A172 (cell line): Measurements from ENCODE around the gene ZSWIM6. TPM values are rescaled to one million over a fixed set of nuclear protein-coding genes. Genes with fewer than 3 reads are reported as not detected.

Experiments used
- DNase-seq: peaks from one replicate; pipeline ENCODE4 v3.0.0-alpha.2; 2015; ENCODE audit warnings: low spot score
- total RNA-seq: library from RNA; depleted of rRNA; stranded (reverse); fragments of >200 nt; shearing (Covaris generic); gene quantifications from 2 replicates; pipeline ENCODE4 v1.2.3, GENCODE V29; 2014

ZSWIM6 gene
- total RNA-seq, 1 experiment from 2014 or later: 5.9 TPM

GRCh38 chr5:61482980-61483379 is 150.9 kb downstream of the ZSWIM6 start:
- no peak for DNase-seq

- DNase-seq: no peak
Observed at GRCh38 chr5:61486476-61486875, 154.4 kb downstream of the ZSWIM6 start.

- DNase-seq: no peak
Observed at GRCh38 chr5:61489574-61489973, 157.5 kb downstream of the ZSWIM6 start.

GRCh38 chr5:61491861-61492260 is 159.8 kb downstream of the ZSWIM6 start:
- DNase-seq: no peak

- DNase-seq: no peak
Observed at GRCh38 chr5:61493973-61494372, 161.9 kb downstream of the ZSWIM6 start.

- no peak for DNase-seq
Observed at GRCh38 chr5:61496446-61496845, 164.4 kb downstream of the ZSWIM6 start.

GRCh38 chr5:61496860-61497259 is 164.8 kb downstream of the ZSWIM6 start:
- peak; percentile 7 for DNase-seq

- no peak for DNase-seq
Observed at GRCh38 chr5:61498121-61498520, 166.1 kb downstream of the ZSWIM6 start.

GRCh38 chr5:61501971-61502370 is 169.9 kb downstream of the ZSWIM6 start:
- DNase-seq: no peak

GRCh38 chr5:61504143-61504770 is 172.2 kb downstream of the ZSWIM6 start:
- DNase-seq: no peak

GRCh38 chr5:61505281-61505680 is 173.2 kb downstream of the ZSWIM6 start:
- no peak for DNase-seq

- DNase-seq: no peak
Observed at GRCh38 chr5:61507232-61507631, 175.2 kb downstream of the ZSWIM6 start.

GRCh38 chr5:61516946-61517345 is 184.9 kb downstream of the ZSWIM6 start:
- no peak for DNase-seq

GRCh38 chr5:61519728-61520277 is 187.7 kb downstream of the ZSWIM6 start:
- no peak for DNase-seq

GRCh38 chr5:61523073-61523472 is 191.0 kb downstream of the ZSWIM6 start:
- DNase-seq: no peak

GRCh38 chr5:61523997-61524396 is 191.9 kb downstream of the ZSWIM6 start:
- DNase-seq: no peak

- DNase-seq: no peak
Observed at GRCh38 chr5:61525512-61526206, 193.6 kb downstream of the ZSWIM6 start.

GRCh38 chr5:61526207-61526519 is 194.1 kb downstream of the ZSWIM6 start:
- DNase-seq: no peak

- DNase-seq: no peak
Observed at GRCh38 chr5:61532983-61533382, 200.9 kb downstream of the ZSWIM6 start.

- DNase-seq: no peak
Observed at GRCh38 chr5:61534481-61535267, 202.6 kb downstream of the ZSWIM6 start.

- no peak for DNase-seq
Observed at GRCh38 chr5:61535828-61536227, 203.8 kb downstream of the ZSWIM6 start.

- no peak for DNase-seq
Observed at GRCh38 chr5:61536922-61537321, 204.9 kb downstream of the ZSWIM6 start.
